GM12875 (cell line): Measurements from ENCODE around the gene CLDN1.

Experiments used
- H3K4me3 ChIP-seq: one replicate; pipeline ENCODE4 v1.5.1; 2011; ENCODE audit warnings: low read depth, low read length, control low read depth
- CTCF ChIP-seq: IDR thresholded peaks from 2 replicates; pipeline ENCODE4 v1.5.1; 2011; ENCODE audit warnings: low read depth, mild to moderate bottlenecking, control low read depth, inconsistent platforms, low read length, moderate library complexity, borderline replicate concordance; ENCODE audit not compliant: insufficient read depth

CLDN1 gene

GRCh38 chr3:190322604-190323245, 479 bp upstream of the CLDN1 start:
- TF ChIP-seq CTCF, result no peak
- H3K4me3 ChIP-seq, result peak overlapping the region; percentile 70

GRCh38 chr3:190320594-190321362, 1.5 kb downstream of the CLDN1 start:
- no peak overlapping the region for H3K4me3 ChIP-seq
- no peak for TF ChIP-seq CTCF

- no peak for TF ChIP-seq CTCF
- H3K4me3 ChIP-seq, result no peak overlapping the region
Observed at GRCh38 chr3:190319660-190320059, 2.6 kb downstream of the CLDN1 start.

- H3K4me3 ChIP-seq, result no peak overlapping the region
- TF ChIP-seq CTCF, result no peak
Observed at GRCh38 chr3:190318666-190319065, 3.6 kb downstream of the CLDN1 start.

- TF ChIP-seq CTCF, result no peak
- H3K4me3 ChIP-seq, result no peak overlapping the region
Observed at GRCh38 chr3:190314741-190315140, 7.5 kb downstream of the CLDN1 start.

- no peak for TF ChIP-seq CTCF
- H3K4me3 ChIP-seq, result no peak overlapping the region
Observed at GRCh38 chr3:190309414-190309813, 12.8 kb downstream of the CLDN1 start.

GRCh38 chr3:190308154-190308553, 14.1 kb downstream of the CLDN1 start:
- TF ChIP-seq CTCF, result no peak
- no peak overlapping the region for H3K4me3 ChIP-seq
